Nephron (organoid): ENCODE results near the gene FOXN3.

Experiments used
- H3K27ac Mint-ChIP-seq, 3 experiments: 2 replicates each; pipeline ENCODE4 v1.8.0; 2020; ENCODE audit warnings: mixed read lengths in 3 of 3, mild to moderate bottlenecking in 2 of 3, moderate library complexity in 1 of 3
- H3K27me3 Mint-ChIP-seq: 2 replicates; pipeline ENCODE4 v1.8.0; 2021; ENCODE audit warnings: low read depth, mild to moderate bottlenecking, moderate library complexity, mixed read lengths
- H3K36me3 Mint-ChIP-seq: 2 replicates; pipeline ENCODE4 v1.8.0; 2020; ENCODE audit warnings: low read depth, mixed read lengths
- H3K4me1 Mint-ChIP-seq: 2 replicates; pipeline ENCODE4 v1.8.0; 2020; ENCODE audit warnings: mixed read lengths
- H3K4me3 Mint-ChIP-seq, 3 experiments: 2 replicates each; pipeline ENCODE4 v1.8.0; 2020; ENCODE audit warnings: mild to moderate bottlenecking in 3 of 3, mixed read lengths in 3 of 3, moderate library complexity in 2 of 3
- H3K9me3 Mint-ChIP-seq: 2 replicates; pipeline ENCODE4 v1.8.0; 2020; ENCODE audit warnings: mixed read lengths
- CTCF ChIP-seq, 3 experiments: fragments of 200-600 bp; sonication (generic); IDR thresholded peaks; one replicate each; pipeline ENCODE4 v1.5.0; 2021; ENCODE audit warnings: antibody characterized with exemption in 3 of 3; ENCODE audit not compliant: unreplicated experiment in 3 of 3

Gene FOXN3

DNA sequence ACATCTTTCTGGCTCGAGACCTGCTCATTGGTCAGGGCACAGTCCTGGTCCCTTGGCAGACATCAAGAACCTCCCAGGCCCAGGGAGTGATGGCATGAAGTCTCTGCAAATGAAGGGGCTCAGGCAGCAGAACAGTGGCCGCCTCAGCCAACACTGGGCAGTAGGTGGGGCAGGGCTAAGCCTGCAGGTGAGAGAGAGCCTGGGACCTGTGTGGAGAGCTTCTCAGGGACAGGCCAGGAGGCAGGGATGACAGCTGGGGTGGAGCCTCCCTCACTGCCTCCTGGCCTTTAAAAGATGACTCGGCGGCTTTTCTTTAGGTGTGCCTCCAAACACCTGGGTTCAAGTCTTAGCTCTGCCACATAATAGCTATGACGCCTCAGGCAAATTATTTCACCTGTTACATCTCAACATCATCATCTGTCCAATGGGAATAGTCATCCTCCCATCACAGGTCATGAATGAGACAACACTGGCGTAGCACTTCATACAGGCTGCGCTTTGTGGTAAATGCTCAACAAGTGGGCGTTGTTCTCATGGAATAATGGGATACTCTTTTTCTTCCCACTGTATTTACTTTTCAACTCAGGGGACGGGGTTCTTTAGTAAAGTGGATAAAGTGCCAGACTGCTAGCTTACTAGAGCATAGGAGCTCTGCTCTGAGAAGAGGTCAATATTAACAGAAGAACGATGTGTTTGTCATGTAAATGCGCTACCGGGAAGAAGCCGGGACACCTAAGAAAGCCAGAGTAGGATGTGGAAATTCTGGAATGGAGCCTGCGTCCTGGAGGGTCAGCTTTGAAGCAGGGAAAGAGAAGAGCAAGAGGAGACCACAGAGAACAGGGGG lies 277.4 kb downstream of the FOXN3 start:
- peaks cover 6% of the 10 kb centered on the region for H3K27me3 Mint-ChIP-seq
- no peaks in the 10 kb centered on the region for H3K36me3 Mint-ChIP-seq
- no peak overlapping the region for H3K27ac Mint-ChIP-seq
- no peaks in the 10 kb centered on the region for H3K4me1 Mint-ChIP-seq
- H3K9me3 Mint-ChIP-seq, result peaks cover 18% of the 10 kb centered on the region
- no peak overlapping the region for H3K4me3 Mint-ChIP-seq
- no peak for TF ChIP-seq CTCF (IDR thresholded peaks at IDR 0.05; ENCODE audit: unreplicated experiment in 3 of 3)

DNA sequence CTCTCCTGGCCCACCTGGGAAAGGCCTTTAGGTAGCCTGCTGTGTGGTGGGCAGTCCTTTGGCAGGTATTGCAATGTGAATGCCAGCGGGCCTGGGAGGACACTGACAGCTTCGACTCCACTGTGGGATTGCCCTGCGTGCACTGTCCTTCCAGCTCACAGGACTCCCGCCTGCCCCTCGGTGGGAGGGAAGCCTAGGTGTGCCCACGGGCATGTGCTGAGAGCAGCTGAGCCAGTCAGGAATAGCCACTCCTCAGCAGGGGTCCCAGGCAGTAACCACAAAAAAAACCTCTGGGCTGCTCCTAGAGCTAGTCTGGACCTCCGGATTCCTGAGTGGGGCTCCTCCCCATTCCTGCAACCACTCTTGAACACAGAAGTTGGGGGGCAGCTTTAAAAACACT lies 278.2 kb downstream of the FOXN3 start:
- Mint-ChIP-seq H3K27ac (no peak overlapping the region), H3K4me3 (no peak overlapping the region), H3K4me1 (no peaks in the 10 kb centered on the region), H3K27me3 (peaks cover 3% of the 10 kb centered on the region), H3K9me3 (peaks cover 18% of the 10 kb centered on the region), H3K36me3 (no peaks in the 10 kb centered on the region)
- TF ChIP-seq CTCF (IDR thresholded peaks at IDR 0.05; ENCODE audit: unreplicated experiment in 3 of 3), result no peak

DNA sequence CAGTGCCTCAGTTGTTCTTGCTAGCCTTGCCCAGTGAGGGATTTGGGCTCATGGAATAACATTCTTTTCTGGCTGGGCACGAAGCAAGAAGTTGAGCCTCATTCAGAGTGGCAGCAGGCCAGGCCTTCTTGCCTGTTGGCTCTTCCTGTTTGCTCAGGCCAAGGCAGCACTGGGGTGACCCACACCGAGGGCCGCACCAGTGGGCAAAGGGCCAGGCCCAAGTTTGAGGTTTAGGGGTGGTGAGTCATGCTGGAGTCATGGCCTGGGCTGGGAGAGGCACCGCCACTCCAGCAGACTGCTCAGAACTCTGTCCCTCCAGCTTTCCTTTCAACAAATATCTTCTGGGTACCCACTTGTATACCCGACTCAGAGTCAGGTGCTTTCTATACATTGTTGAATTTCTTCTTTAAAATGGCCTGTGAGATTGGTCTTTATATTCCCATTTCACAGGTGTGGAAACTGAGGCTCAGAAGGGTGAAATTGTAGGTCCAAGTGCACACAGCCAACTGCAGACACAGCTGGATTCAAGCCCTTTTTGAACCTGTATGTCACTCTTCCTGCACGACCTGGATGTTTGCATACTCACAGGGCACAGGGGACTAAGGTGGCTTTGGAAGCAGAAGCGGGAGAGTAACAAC lies 279.4 kb downstream of the FOXN3 start:
- Mint-ChIP-seq H3K36me3 (no peaks in the 10 kb centered on the region), H3K9me3 (peaks cover 18% of the 10 kb centered on the region), H3K27ac (no peak overlapping the region)

DNA sequence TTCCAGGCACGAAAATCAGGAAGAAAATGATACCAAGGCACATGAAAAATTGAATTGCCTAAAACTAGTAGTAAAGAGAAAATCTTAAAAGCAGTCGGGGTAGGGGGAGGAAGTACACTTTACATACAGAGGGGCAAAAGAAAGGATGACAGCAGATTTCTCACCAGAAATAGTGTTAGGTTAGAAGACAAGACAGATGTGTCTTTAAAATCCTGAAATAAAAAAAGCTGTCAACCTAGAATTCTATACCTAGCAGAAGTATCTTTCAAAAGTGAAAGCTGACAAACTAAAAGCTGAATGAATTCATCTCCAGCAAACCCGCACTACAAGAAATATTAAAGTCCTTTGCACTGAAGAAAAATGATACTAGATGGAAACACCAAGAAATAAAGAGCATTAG lies 280.4 kb downstream of the FOXN3 start:
- TF ChIP-seq CTCF (IDR thresholded peaks at IDR 0.05; ENCODE audit: unreplicated experiment in 3 of 3), result no peak
- Mint-ChIP-seq H3K36me3 (no peaks in the 10 kb centered on the region), H3K27ac (no peak overlapping the region), H3K4me1 (no peaks in the 10 kb centered on the region), H3K27me3 (peaks cover 3% of the 10 kb centered on the region), H3K9me3 (peaks cover 18% of the 10 kb centered on the region), H3K4me3 (no peak overlapping the region)

More for the DNA sequence above, 279.4 kb downstream of the FOXN3 start:
- no peaks in the 10 kb centered on the region for H3K4me1 Mint-ChIP-seq
- H3K27me3 Mint-ChIP-seq, result peaks cover 3% of the 10 kb centered on the region
- TF ChIP-seq CTCF (IDR thresholded peaks at IDR 0.05; ENCODE audit: unreplicated experiment in 3 of 3), result no peak
- H3K4me3 Mint-ChIP-seq, result no peak overlapping the region

DNA sequence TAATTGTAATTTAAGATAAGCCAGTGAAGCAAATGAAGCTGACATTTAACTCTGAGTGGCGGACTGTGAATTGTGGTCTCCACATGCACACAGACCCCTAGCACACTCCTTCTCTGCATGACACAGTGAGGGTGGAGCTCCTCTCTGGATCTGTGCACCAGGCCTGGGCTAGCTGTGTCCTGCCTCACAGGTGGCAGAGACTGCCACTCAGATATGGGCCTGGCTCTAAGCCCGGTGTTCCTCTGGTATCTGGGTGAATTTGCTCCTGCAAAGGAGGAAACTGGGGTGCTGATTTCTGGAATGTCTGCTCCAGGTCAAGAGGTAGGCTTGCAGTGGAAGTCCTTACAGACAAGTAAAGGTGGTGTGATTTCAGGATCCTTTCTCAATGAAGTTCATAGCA lies 282.4 kb downstream of the FOXN3 start:
- Mint-ChIP-seq H3K4me1 (peaks cover 1% of the 10 kb centered on the region), H3K27ac (no peak overlapping the region)

More for the DNA sequence above, 282.4 kb downstream of the FOXN3 start:
- Mint-ChIP-seq H3K27me3 (no peaks in the 10 kb centered on the region), H3K9me3 (peaks cover 18% of the 10 kb centered on the region), H3K36me3 (no peaks in the 10 kb centered on the region), H3K4me3 (no peak overlapping the region)
- TF ChIP-seq CTCF (IDR thresholded peaks at IDR 0.05; ENCODE audit: unreplicated experiment in 3 of 3), result no peak
